Osteocyte (in vitro differentiated cells): ENCODE data around the gene AGRN. TPM values are rescaled to one million over a fixed set of nuclear protein-coding genes. Genes with fewer than 3 reads are reported as not detected.

Experiments used
- DNase-seq: peaks from one replicate; pipeline ENCODE4 v3.0.0; 2021; ENCODE audit warnings: mixed read lengths; ENCODE audit not compliant: unreplicated experiment; ENCODE audit errors: extremely low spot score
- H3K27ac Mint-ChIP-seq: one replicate; pipeline ENCODE4 v1.8.0; 2021; ENCODE audit warnings: mild to moderate bottlenecking, mixed read lengths; ENCODE audit not compliant: unreplicated experiment
- H3K27me3 Mint-ChIP-seq: one replicate; pipeline ENCODE4 v1.8.0; 2021; ENCODE audit warnings: mixed read lengths; ENCODE audit not compliant: unreplicated experiment
- H3K36me3 Mint-ChIP-seq: one replicate; pipeline ENCODE4 v1.8.0; 2021; ENCODE audit warnings: mixed read lengths; ENCODE audit not compliant: unreplicated experiment
- H3K4me1 Mint-ChIP-seq: one replicate; pipeline ENCODE4 v1.8.0; 2021; ENCODE audit warnings: mixed read lengths; ENCODE audit not compliant: unreplicated experiment
- H3K4me3 Mint-ChIP-seq: one replicate; pipeline ENCODE4 v1.8.0; 2021; ENCODE audit warnings: mild to moderate bottlenecking, moderate library complexity, mixed read lengths; ENCODE audit not compliant: unreplicated experiment
- H3K9me3 Mint-ChIP-seq: one replicate; pipeline ENCODE4 v1.8.0; 2021; ENCODE audit warnings: mixed read lengths; ENCODE audit not compliant: unreplicated experiment
- CTCF ChIP-seq: fragments of 200-600 bp; sonication (generic); IDR thresholded peaks from 2 replicates; pipeline ENCODE4 v1.5.0; 2021; ENCODE audit warnings: antibody characterized with exemption, mild to moderate bottlenecking, moderate library complexity
- long read RNA-seq: library from polyadenylated mRNA; unstranded; transcript quantifications from one replicate; pipeline ENCODE4 v2.0.0, GENCODE V29; 2021
- total RNA-seq: library from RNA; stranded (reverse); gene quantifications from 2 replicates; pipeline ENCODE4 v1.2.1, GENCODE V29; 2021

The AGRN gene
- total RNA-seq, result 175 and 191 TPM in 2 replicates
- long read RNA-seq, result 0 reads

DNA sequence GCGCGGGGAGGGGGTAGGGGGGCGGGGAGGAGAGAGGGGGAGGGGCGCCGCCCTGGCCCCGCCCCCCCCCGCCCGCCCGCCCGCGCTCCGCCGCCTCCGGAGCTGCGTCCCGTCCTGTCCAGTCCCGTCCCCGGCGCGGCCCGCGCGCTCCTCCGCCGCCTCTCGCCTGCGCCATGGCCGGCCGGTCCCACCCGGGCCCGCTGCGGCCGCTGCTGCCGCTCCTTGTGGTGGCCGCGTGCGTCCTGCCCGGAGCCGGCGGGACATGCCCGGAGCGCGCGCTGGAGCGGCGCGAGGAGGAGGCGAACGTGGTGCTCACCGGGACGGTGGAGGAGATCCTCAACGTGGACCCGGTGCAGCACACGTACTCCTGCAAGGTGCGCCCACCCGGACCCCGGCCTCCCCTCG is at the start of gene AGRN:
AGRN (plus strand) TSS at position 121 of the 405 bp plus-strand sequence; CDS start at position 174, 53 bp downstream.
- no peak for TF ChIP-seq CTCF
- Mint-ChIP-seq H3K36me3 (no peaks in the 10 kb centered on the region), H3K27ac (peak within 1 kb of the TSS; percentile 41), H3K27me3 (no peaks in the 10 kb centered on the region), H3K9me3 (no peaks in the 10 kb centered on the region), H3K4me3 (peak within 1 kb of the TSS; percentile 78), H3K4me1 (peaks cover 32% of the 10 kb centered on the region)
- DNase-seq, result no peak

DNA sequence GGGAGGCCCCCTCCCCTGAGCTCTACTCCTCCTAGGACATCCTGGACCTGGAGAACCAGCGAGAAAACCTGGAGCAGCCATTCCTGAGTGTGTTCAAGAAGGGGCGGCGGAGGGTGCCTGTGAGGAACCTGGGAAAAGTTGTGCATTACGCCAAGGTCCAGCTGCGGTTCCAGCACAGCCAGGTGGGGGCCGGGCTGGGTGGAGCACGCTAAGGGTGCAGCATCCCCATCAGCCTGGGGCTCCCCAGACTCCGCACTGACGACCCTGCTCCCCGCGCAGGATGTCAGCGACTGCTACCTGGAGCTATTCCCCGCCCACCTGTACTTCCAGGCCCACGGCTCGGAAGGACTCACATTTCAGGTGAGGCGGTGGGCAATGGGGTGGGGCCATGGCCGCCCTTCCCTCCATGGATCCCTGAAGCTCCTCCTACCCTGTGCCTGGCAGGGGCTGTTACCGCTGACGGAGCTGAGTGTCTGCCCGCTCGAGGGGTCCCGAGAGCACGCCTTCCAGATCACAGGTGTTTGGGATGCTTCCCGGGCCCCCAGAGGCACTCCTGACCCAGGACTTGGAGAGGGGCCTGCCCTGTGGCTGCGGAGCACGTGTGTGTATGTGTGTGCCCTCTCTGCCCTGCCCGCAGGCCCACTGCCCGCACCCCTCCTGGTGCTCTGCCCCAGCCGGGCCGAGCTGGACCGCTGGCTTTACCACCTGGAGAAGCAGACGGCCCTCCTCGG is 49.5 kb upstream of the AGRN start:
- Mint-ChIP-seq H3K4me1 (no peaks in the 10 kb centered on the region), H3K27ac (no peak overlapping the region), H3K9me3 (no peaks in the 10 kb centered on the region), H3K27me3 (no peaks in the 10 kb centered on the region), H3K36me3 (no peaks in the 10 kb centered on the region), H3K4me3 (no peak overlapping the region)
- TF ChIP-seq CTCF, result no peak
- no peak for DNase-seq

- Mint-ChIP-seq H3K4me3 (no peak overlapping the region), H3K36me3 (no peaks in the 10 kb centered on the region), H3K9me3 (no peaks in the 10 kb centered on the region), H3K4me1 (no peaks in the 10 kb centered on the region), H3K27ac (no peak overlapping the region), H3K27me3 (no peaks in the 10 kb centered on the region)
- no peak for TF ChIP-seq CTCF
- no peak for DNase-seq
These were observed 48.8 kb upstream of the AGRN start for GRCh38 chr1:970973-971730.

DNA sequence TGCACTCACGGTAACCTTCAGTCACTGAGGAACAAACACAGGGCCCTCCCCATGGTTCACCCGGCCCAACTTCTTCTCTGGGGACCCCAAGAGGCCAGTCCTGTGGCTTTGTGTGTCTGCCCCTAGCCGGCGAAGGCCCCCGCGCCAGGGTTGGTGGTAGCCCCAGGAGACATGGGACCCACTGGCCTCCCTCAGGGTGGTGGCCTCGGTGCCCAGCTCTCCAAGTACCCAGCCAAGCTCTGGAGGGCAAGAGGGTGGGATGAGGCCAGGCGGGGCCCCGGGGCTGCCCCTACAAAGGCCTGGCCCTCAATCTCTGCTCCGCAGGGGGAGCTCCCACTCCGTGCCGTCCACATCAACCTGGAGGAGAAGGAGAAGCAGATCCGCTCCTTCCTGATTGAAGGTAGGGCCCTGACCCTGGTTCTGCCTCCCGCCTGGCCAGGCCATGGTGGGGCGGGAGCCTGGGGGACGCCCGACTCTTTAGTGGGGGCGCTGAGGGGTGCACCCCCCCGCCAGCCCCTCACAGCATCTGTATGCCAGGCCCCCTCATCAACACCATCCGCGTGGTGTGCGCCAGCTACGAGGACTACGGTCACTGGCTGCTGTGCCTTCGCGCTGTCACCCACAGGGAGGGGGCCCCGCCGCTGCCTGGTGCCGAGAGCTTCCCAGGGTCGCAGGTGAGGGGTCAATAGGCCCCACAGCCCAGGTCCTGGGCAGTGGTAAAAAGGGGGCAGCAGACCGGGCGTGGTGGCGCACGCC is 48.0 kb upstream of the AGRN start:
- no peak for DNase-seq
- Mint-ChIP-seq H3K27ac (no peak overlapping the region), H3K36me3 (no peaks in the 10 kb centered on the region), H3K4me3 (no peak overlapping the region), H3K27me3 (no peaks in the 10 kb centered on the region), H3K4me1 (no peaks in the 10 kb centered on the region), H3K9me3 (no peaks in the 10 kb centered on the region)
- no peak for TF ChIP-seq CTCF
